Ascending aorta (tissue), 2 donors: ENCODE results near the gene JAG2. TPM values are rescaled to one million over a fixed set of nuclear protein-coding genes. Genes with fewer than 3 reads are reported as not detected.
"Not testable (repeated sequence)": the region's sequence is repeated elsewhere in the genome, so short reads cannot be mapped to it uniquely, and the experiment has no call there.

Source experiments
- DNase-seq, 2 donors: peaks; one replicate each; pipeline ENCODE4 v3.0.0-alpha.2; 2019; ENCODE audit warnings: low spot score in 2 of 2
- H3K27ac ChIP-seq, 2 donors: fragments of 200-600 bp; sonication (generic); one replicate each; pipeline ENCODE4 v1.5.1; 2016 to 2017; ENCODE audit warnings: mild to moderate bottlenecking in 1 of 2
- H3K27me3 ChIP-seq: fragments of 200-600 bp; sonication (generic); one replicate; pipeline ENCODE4 v1.5.1; 2017
- H3K36me3 ChIP-seq, 2 donors: fragments of 200-600 bp; sonication (generic); one replicate each; pipeline ENCODE4 v1.5.1; 2016
- H3K4me1 ChIP-seq, 2 donors: fragments of 200-600 bp; sonication (generic); one replicate each; pipeline ENCODE4 v1.5.1; 2016 to 2017; ENCODE audit warnings: mild to moderate bottlenecking in 1 of 2
- H3K4me3 ChIP-seq, 2 donors: fragments of 200-600 bp; sonication (generic); one replicate each; pipeline ENCODE4 v1.5.1; 2016 to 2017; ENCODE audit warnings: mild to moderate bottlenecking in 1 of 2
- H3K9me3 ChIP-seq, 2 donors: fragments of 200-600 bp; sonication (generic); one replicate each; pipeline ENCODE4 v1.5.1; 2016
- intact Hi-C: fragments of 100-400 bp; cut with DNase I; formaldehyde crosslinking; loops from one replicate; pipeline ENCODE4 v1.15.1; 2023
- total RNA-seq: library from RNA; depleted of rRNA; stranded (reverse); fragments of >200 nt; gene quantifications from one replicate; pipeline ENCODE4 v1.1.0, GENCODE V29; 2016
- TF ChIP-seq, protein P1 (sequence below), 3 experiments: fragments of 200-600 bp in 2 of 3; fragments of 450-650 bp in 1 of 3; sonication (generic) in 2 of 3; IDR thresholded peaks; one replicate each; pipeline ENCODE4 v1.5.1; 2016 to 2019; ENCODE audit warnings: antibody characterized with exemption in 3 of 3, mild to moderate bottlenecking in 1 of 3, moderate library complexity in 1 of 3

JAG2 gene
- total RNA-seq, 1 donor from 2014 or later, result 35.5 TPM

GRCh38 chr14:105119408-105120025 lies 49.1 kb downstream of the JAG2 start:
- no peaks in the 10 kb centered on the region for H3K27me3 ChIP-seq
- peak in 1 of 2 donors; percentile 33 for DNase-seq
- TF ChIP-seq, protein P1, sequence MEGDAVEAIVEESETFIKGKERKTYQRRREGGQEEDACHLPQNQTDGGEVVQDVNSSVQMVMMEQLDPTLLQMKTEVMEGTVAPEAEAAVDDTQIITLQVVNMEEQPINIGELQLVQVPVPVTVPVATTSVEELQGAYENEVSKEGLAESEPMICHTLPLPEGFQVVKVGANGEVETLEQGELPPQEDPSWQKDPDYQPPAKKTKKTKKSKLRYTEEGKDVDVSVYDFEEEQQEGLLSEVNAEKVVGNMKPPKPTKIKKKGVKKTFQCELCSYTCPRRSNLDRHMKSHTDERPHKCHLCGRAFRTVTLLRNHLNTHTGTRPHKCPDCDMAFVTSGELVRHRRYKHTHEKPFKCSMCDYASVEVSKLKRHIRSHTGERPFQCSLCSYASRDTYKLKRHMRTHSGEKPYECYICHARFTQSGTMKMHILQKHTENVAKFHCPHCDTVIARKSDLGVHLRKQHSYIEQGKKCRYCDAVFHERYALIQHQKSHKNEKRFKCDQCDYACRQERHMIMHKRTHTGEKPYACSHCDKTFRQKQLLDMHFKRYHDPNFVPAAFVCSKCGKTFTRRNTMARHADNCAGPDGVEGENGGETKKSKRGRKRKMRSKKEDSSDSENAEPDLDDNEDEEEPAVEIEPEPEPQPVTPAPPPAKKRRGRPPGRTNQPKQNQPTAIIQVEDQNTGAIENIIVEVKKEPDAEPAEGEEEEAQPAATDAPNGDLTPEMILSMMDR (IDR thresholded peaks at IDR 0.05), result no peak
- H3K27ac ChIP-seq, result no peak overlapping the region
- no peaks in the 10 kb centered on the region for H3K4me1 ChIP-seq
- no peaks in the 10 kb centered on the region for H3K36me3 ChIP-seq
- peaks cover 0 to 7% of the 10 kb centered on the region in 2 donors for H3K9me3 ChIP-seq
- H3K4me3 ChIP-seq, result no peak overlapping the region
- intact Hi-C loops, result no loop called here

- DNase-seq, result peak in 1 of 2 donors; percentile 30
- intact Hi-C loops, result no loop called here
- Histone ChIP-seq H3K27ac (no peak overlapping the region), H3K4me3 (no peak overlapping the region), H3K27me3 (no peaks in the 10 kb centered on the region), H3K36me3 (no peaks in the 10 kb centered on the region), H3K4me1 (no peaks in the 10 kb centered on the region), H3K9me3 (peaks cover 0 to 7% of the 10 kb centered on the region in 2 donors)
- TF ChIP-seq, protein P1 (IDR thresholded peaks at IDR 0.05), result no peak
These were observed 49.7 kb downstream of the JAG2 start for GRCh38 chr14:105118646-105119407.

- intact Hi-C loops, result no loop called here
- TF ChIP-seq, protein P1 (IDR thresholded peaks at IDR 0.05), result no peak
- peak in 1 of 2 donors; percentile 34 for DNase-seq
- Histone ChIP-seq H3K9me3 (peaks cover 0 to 7% of the 10 kb centered on the region in 2 donors), H3K27me3 (no peaks in the 10 kb centered on the region), H3K27ac (no peak overlapping the region), H3K36me3 (no peaks in the 10 kb centered on the region), H3K4me3 (no peak overlapping the region), H3K4me1 (no peaks in the 10 kb centered on the region)
These were observed 50.7 kb downstream of the JAG2 start for GRCh38 chr14:105117710-105118385.

DNA sequence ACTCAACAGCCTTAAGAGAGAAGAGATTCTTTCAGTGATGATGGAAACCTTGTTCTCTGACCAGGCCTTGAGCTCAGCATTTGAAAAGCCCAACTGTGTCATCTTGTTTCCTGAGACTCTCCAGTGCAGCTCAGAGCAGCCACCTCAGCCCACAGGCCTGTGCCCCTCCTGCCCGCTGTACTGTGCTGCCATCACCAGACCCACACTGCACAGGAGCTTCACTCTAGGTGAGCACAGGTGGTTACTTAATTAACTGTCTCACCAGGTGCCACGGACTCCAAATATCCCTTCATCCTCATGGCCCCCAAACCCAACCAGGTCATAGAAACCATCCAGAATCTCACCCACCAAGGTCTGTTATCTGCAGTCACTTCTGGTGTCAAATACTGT lies 51.3 kb downstream of the JAG2 start:
- Histone ChIP-seq H3K27ac (no peak overlapping the region), H3K27me3 (no peaks in the 10 kb centered on the region), H3K4me1 (no peaks in the 10 kb centered on the region), H3K4me3 (no peak overlapping the region), H3K36me3 (no peaks in the 10 kb centered on the region), H3K9me3 (peaks cover 0 to 7% of the 10 kb centered on the region in 2 donors)
- TF ChIP-seq, protein P1 (IDR thresholded peaks at IDR 0.05), result no peak
- peak in 1 of 2 donors; percentile 12 for DNase-seq
- intact Hi-C loops, result no loop called here

DNA sequence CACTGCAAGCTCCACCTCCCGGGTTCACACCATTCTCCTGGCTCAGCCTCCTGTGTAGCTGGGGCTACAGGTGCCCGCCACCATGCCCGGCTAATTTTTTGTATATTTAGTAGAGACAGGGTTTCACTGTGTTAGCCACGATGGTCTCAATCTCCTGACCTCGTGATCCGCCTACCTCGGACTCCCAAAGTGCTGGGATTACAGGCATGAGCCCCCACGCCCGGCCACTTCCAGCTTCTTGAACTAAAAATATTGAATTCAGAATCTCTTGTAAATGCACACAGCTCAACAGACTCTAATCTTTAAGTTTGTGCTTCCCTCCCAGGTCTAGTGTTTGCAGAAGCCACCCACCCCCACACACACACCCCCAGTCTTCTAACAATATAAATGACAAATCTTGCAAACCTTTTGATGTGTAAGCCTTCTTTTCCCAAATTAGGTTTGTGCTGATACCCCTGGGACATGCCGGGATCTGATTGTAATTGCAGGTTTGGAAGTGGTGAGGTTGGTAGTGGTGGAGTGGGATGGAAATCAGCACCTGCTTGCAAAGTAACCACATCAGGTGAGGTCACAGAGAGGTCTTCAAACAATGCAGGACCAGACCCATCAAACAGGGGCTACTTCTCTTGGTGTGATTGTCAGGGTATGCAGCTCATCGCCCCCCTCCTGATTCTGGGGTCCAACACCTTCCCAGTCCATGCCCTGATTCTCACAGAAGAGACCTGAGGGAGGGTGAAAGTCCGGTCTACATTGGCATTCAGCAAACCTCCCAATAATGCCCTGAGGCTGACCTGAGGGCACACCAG lies 51.9 kb downstream of the JAG2 start:
- peak in 1 of 2 donors; percentile 12 for DNase-seq
- no peaks in the 10 kb centered on the region for H3K4me1 ChIP-seq
- H3K9me3 ChIP-seq, result peaks cover 0 to 6% of the 10 kb centered on the region in 2 donors
- no peaks in the 10 kb centered on the region for H3K36me3 ChIP-seq
- no peak overlapping the region for H3K4me3 ChIP-seq
- intact Hi-C loops, result no loop called here
- no peaks in the 10 kb centered on the region for H3K27me3 ChIP-seq
- TF ChIP-seq, protein P1 (IDR thresholded peaks at IDR 0.05), result no peak
- no peak overlapping the region for H3K27ac ChIP-seq

DNA sequence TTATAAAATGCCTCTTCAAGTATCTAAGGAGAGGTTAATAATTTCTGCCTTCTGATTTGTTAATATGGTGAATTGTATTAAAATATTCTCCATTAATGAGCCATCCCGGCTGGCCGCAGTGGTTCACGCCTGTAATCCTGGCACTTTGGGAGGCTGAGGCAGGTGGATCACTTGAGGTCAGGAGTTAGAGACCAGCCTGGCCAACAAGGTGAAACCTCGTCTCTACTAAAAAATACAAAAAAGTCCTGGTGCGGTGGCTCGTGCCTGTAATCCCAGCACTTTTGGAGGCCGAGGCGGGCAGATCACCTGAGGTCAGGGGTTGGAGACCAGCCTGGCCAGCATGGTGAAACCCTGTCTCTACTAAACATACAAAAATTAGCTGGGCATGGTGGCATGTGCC lies 59.3 kb downstream of the JAG2 start:
- H3K4me1 ChIP-seq, H3K9me3 ChIP-seq, H3K27me3 ChIP-seq, DNase-seq, intact Hi-C loops, H3K36me3 ChIP-seq, H3K4me3 ChIP-seq, H3K27ac ChIP-seq: not testable (repeated sequence)
